ENCODE data around the gene SLC47A2.

SLC47A2 gene

DNA sequence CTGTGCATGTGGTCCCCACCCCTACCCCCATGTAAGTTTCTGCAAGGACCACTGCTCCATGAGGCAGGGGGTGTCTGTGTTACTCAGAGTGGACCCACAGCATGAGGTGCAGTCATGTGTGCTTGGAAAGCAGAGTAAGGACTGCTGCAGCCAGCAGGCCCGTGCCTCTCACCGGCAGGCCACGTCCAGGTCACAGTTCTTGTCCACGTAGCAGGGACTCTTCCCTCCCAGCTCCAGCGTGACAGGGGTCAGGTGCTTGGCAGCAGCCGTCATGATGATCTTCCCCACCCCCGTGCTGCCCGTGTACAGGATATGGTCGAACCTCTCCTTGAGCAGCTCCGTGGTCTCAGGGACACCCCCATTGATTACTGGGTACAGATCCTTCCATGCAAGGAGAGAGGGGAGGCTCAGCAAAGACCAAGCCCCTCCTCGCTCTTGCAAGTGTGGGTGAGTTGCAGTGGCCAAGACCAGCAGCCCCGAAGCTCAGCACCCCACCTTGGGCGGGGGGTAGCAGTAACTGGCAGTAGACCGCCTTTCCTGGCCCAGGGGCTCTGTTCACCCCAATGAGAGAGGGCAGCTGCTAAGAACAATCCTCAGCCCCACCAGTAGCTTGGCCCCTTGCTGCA is 25.6 kb upstream of the SLC47A2 start:
- no peak for DNase-seq (ENCODE audit: low read depth, low spot score)
- in situ Hi-C loops (cut with HindIII; ENCODE audit: low sequenced_read_pairs): no loop called here
- no peak overlapping the region for H3K4me3 ChIP-seq (ENCODE audit: low read depth, low read length)
- TF ChIP-seq, protein P1, sequence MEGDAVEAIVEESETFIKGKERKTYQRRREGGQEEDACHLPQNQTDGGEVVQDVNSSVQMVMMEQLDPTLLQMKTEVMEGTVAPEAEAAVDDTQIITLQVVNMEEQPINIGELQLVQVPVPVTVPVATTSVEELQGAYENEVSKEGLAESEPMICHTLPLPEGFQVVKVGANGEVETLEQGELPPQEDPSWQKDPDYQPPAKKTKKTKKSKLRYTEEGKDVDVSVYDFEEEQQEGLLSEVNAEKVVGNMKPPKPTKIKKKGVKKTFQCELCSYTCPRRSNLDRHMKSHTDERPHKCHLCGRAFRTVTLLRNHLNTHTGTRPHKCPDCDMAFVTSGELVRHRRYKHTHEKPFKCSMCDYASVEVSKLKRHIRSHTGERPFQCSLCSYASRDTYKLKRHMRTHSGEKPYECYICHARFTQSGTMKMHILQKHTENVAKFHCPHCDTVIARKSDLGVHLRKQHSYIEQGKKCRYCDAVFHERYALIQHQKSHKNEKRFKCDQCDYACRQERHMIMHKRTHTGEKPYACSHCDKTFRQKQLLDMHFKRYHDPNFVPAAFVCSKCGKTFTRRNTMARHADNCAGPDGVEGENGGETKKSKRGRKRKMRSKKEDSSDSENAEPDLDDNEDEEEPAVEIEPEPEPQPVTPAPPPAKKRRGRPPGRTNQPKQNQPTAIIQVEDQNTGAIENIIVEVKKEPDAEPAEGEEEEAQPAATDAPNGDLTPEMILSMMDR (IDR thresholded peaks at IDR 0.05; ENCODE audit: low read depth, low read length): no peak

DNA sequence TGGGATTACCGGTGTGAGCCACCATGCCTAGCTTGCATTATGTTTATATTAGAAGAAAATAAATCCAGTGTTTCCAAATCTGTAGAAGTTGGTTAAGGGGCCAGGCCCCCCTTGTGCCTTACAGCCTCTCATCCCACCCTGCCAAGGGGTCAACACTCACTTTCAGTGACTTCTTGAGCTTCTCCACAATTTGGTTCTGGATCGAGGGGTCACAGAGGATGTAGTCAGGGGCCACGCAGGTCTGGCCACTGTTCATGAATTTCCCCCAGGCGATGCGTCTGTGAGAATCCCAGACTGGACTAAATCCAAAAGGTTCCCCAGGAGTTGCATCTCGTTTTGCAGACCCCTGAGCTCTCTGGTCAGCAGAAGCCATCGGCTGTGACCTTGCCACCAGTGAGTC is 24.5 kb upstream of the SLC47A2 start:
- no peak for DNase-seq (ENCODE audit: low read depth, low spot score)
- in situ Hi-C loops (cut with HindIII; ENCODE audit: low sequenced_read_pairs): no loop called here
- no peak overlapping the region for H3K4me3 ChIP-seq (ENCODE audit: low read depth, low read length)
- TF ChIP-seq, protein P1 (IDR thresholded peaks at IDR 0.05; ENCODE audit: low read depth, low read length): no peak

DNA sequence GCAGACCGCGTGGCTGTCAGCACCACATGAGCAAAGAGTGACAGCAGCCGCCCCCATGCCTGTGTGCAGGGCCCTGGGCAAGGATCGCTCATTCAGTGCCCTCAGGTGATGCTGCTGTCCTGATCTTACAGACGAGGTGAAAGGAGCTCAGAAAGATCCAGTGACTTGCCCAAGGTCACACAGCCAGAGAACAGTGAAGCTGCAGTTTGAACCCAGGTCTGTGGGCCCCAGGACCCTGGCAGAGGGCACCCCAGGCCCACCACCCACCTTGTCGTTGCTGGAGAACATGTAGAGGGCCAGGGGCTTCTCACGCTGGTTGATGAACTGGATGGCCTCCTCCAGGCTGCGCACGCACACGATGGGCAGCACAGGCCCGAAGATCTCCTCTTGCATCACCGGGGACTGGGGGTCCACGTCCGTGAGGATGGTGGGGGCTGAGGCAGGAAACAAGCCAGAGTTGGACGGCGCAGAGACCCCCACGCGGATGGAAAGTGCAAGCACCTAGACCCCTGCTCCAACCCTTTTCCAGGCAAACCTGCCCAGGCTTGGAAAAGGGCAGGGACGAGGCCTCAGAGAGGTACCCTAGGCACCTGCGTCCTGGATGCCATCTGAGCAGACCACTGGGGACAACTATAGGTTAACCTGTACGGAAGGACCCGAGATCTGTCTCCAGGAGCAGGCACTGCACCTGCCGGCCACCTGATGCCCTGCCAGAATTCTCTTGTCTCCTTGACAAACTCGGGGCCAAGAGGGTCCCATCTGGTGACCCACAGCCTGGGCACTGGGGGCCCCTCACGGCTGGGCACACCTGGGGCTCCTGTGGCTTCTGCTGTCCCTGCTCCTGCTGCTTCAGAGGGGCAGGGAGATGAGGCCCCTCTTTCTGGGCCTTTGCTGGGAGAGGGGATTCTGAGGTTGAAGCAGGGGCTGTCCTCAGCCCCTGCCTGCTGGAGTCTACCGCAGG is 23.1 kb upstream of the SLC47A2 start:
- DNase-seq (ENCODE audit: low read depth, low spot score): no peak
- in situ Hi-C loops (cut with HindIII; ENCODE audit: low sequenced_read_pairs): no loop called here
- no peak overlapping the region for H3K4me3 ChIP-seq (ENCODE audit: low read depth, low read length)
- TF ChIP-seq, protein P1 (IDR thresholded peaks at IDR 0.05; ENCODE audit: low read depth, low read length): no peak

DNA sequence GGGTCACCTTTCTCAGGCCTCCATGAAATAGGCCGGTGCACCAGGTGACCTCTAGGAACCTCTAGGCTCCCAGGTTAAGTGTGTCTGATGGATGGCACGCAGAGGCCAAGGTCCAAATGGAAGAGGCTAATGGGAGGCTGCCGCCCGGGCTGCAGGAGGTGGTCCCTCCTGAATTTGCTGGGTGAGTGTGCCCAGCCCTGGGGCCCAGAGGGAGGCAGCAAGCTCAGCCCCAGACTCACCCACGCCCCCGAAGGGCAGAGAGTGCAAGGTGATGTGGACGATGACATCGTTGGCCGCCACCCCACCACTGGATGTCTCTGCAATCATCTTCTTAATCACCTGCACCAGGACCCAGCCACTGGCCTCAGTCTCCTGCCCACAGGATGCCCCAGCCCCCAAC is 22.4 kb upstream of the SLC47A2 start:
- DNase-seq (ENCODE audit: low read depth, low spot score): no peak
- in situ Hi-C loops (cut with HindIII; ENCODE audit: low sequenced_read_pairs): no loop called here
- H3K4me3 ChIP-seq (ENCODE audit: low read depth, low read length): no peak overlapping the region
- TF ChIP-seq, protein P1 (IDR thresholded peaks at IDR 0.05; ENCODE audit: low read depth, low read length): no peak

DNA sequence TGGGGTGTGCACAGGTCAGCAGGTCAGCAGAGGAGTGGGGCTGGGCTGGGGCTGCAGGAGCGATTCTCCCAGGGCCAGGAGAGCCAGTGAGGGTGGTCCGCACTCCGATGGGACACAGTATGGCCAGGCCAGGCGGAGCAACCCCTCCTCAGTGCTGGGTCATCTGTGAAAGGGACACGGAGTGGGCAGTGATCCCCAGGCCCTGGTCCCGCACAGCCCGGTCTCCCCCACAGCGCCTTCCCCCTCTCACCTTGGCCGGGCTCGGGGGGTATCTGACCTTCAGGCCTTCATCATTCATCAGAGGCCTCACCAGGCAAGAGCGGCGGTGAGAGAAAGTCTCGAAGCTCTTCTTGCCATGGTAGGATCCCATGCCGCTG is 21.7 kb upstream of the SLC47A2 start:
- in situ Hi-C loops (cut with HindIII; ENCODE audit: low sequenced_read_pairs): no loop called here
- TF ChIP-seq, protein P1 (IDR thresholded peaks at IDR 0.05; ENCODE audit: low read depth, low read length): no peak
- no peak for DNase-seq (ENCODE audit: low read depth, low spot score)
- H3K4me3 ChIP-seq (ENCODE audit: low read depth, low read length): no peak overlapping the region

DNA sequence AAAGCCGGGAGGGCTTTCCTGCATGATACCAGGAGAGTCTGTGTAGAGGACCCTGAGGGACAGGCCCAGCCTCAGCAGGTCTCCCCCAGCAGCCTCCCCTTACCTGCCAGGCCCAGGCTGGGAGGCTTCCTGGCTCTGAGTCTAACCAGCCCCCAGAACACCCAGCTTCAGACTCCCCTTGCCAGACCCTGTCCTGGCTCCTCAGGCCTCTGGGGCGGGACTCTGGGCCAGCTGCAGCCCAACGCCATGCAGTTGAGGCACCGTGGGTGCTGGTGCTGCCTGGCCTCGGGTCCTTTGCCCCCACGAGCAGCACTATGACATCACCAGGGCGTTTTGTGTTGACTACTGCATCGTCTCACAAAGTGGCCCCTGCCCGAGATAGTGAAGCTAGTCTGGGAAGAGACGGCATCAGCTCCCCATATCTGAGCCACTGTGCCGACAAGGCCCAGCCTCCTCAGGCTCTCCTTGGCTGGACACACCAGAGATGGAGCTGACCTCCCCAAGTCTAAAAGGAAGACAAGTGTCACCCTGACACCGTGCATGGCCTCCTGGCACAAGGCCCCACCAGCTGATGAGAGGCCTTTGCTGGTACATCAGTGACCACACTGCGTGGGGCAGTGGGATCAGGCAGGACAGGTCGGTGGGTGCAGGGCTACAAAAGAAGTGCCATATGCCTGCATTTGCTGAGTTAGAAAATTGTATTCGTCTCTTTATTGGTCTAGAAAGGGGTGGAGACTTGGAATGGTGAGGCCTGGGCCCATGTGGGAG is 21.1 kb upstream of the SLC47A2 start:
- TF ChIP-seq, protein P1 (IDR thresholded peaks at IDR 0.05; ENCODE audit: low read depth, low read length): no peak
- DNase-seq (ENCODE audit: low read depth, low spot score): no peak
- in situ Hi-C loops (cut with HindIII; ENCODE audit: low sequenced_read_pairs): no loop called here
- no peak overlapping the region for H3K4me3 ChIP-seq (ENCODE audit: low read depth, low read length)

All from astrocyte of the spinal cord (primary cell).